C4-2B (cell line): ENCODE measurements around the gene EIF4G2.

ENCODE experiments used
- CTCF ChIP-seq: fragments of 450-650 bp; conservative IDR thresholded peaks from 2 replicates; pipeline ENCODE4 v1.5.1; 2017; ENCODE audit warnings: mild to moderate bottlenecking
- ZFX ChIP-seq: fragments of 450-650 bp; IDR thresholded peaks from 2 replicates; pipeline ENCODE4 v1.6.1; 2017

GRCh38 chr11:10806206-10806605, 2.5 kb downstream of the EIF4G2 start:
- TF ChIP-seq CTCF, result no peak
- TF ChIP-seq ZFX, result no peak
